Activated naive CD8-positive, alpha-beta T cell treated with anti-CD3 and anti-CD28 coated beads, Interleukin-2, amount 50 U/mL, for 16 hours (primary cell): ENCODE results near the gene CTSE.

Source experiments
- DNase-seq: peaks from one replicate; pipeline ENCODE4 v3.0.0-alpha.2; 2020; ENCODE audit warnings: low read depth, low spot score

Gene CTSE

DNA sequence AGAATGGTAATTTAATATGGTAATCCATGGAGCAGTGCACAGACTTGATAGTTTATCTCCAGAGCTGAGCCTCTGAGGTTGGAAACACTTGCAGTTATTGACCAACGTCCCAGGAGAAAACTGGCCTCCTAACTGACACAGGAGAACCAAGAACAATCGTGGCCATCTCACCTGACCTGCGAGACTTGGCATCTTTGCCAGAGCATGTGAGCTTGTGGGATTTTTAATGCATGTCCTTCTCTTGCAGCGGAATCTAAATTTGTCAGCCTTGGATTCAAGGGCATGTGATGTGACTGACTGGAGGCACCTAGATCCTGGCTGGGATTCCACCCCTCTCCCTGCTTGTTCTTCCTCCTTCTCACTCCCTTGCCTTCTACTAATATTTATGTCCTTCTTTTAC lies 52.6 kb downstream of the CTSE start:
- DNase-seq, result no peak

DNA sequence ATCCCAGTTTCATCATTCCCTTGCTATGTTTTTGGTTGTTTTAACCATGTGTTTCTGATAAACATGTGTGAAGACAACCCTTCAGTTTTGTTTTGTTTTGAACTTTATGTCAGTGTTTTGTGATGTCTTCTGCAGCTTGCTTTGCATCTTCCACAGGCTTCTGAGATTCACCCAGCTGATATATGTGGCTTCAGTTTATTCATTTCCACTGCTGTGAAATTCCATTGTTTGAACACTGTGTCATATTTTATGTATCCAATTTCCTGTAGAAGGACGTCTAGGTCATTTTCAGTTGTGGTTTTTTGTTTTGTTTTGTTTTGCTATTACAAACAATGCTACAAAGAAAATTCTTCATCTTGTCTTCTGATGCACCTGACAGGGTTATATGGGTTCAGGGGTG lies 53.2 kb downstream of the CTSE start:
- no peak for DNase-seq

DNA sequence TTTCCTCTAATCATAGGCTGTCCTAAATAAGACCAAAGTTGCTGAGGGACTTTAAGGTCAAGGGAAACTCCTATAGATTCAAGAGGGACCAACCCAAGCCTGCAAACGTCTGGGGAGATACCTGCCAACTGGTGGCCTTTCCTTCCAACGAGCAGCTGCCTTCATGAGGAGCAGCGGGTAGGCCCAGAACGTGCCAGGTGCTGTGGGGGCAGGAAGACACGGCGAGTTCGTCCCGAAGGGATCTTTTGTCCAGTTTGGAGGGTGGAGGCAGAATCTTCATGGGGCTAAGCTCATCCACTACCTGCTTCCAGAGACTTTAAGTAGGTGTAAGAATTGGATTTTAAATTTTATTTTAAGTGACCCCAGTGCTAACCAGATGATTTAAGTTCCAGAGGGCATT lies 54.5 kb downstream of the CTSE start:
- no peak for DNase-seq

DNA sequence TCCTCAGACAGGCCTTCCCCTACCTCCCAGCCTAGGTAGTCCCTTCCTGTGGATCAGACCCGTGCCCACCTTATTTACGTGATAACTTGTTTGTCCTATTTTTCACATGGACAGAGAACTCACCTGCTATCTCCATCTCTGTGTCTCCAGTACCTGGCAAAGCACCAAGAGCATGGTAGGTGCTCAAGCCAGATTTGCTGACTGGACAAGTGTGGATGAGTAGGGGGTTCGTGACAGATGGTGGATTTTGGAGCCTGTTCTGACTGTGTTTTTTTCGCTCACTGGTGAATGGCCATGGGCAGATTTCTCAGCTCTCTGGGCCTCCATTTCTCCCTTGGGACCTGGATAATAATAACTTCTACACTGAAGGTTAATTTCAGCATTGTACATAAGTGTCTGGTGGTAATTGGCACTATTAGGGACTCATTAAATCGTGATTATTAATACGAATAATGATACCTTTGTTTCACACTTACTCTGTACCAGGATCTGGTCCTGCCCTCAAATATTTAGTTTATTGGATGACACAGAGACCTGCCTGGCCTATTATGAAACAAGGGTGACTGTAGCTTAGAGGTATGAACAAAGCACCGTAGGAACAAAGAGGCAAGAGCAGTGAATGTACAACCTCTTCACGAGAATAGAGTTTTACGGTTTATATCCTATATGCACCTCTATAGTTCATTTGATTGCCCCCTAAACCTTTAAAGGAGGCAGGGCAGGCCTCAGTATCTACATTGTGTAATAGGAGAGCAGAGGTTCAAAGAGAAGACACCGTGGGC lies 56.0 kb downstream of the CTSE start:
- no peak for DNase-seq

DNA sequence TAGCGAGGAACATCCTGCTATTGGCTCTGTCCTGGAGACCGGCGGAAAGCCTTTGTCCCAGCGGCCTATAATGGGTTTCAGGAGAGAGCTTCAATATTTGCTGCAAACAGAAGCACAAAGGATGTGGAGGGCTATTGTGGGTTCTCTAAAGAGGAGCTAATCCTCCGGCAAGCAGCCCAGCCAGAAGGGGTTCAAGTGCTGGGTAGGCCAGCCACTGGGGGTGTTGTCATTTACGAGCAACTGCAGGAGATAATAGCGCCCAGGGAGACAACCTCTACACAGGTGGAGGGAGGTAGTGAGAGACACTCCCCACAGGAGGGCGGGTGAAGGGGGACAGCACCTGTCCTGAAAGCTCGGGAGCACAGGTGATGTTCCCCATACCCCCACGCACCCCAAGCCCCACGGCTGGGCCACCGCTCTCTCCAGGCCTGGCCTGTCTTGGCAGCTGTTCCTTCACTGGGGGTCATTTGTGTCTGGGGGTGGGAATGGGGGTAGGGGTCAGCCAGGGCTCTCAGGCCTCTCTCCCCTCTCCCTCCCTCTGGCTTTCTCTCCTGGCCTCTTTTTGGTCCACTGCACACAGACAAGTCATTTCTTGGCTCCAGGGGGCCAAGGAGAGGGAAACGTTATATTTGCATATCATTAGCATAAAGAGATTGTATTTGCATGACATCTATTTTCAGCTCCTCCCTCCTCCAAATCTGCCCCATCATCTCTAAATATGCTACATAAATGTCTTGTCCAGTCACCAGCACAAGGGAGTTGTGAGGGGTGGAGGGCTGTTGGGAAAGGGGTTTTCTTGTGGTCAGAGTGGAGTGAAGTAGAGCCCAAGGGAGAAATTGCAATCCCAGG lies 58.4 kb downstream of the CTSE start:
- DNase-seq, result no peak

DNA sequence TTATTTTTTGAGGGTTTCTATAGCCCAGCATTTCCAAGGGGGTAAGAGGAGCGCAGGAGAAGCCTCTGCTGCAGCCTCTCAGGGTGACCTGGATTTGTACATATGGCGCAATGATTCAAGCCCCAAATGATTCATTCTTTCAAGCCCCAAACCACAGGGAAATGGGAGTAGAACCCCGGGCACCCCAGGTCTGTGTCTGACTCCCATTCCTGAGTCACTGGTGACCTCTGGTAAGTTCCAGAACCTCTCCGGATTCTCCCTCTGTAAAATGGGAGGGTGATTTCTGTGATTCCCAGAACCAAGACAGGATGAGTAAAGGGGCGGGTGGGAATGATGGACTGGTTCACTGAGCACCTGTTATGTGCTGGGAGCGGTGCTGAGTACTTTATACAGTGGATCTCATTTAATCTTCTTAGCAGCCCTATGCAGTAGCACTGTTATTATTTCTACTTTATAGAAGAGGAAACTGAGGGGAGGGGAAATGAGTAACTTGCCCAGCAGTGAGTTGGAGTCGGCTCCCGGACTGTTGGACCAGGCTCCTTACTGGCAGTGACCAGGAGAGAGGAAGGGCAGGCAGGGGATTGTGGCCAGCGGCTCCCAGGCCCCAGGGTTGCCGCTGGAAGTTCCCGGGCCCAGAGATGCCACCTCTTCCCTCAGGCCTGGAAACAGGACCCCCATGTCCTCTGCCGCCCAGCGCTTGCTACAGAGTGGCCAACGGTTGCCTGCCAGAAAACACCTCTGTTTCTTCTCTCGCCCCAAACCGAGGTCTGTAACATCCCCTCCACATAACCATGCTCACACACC lies 60.1 kb downstream of the CTSE start:
- DNase-seq, result no peak

DNA sequence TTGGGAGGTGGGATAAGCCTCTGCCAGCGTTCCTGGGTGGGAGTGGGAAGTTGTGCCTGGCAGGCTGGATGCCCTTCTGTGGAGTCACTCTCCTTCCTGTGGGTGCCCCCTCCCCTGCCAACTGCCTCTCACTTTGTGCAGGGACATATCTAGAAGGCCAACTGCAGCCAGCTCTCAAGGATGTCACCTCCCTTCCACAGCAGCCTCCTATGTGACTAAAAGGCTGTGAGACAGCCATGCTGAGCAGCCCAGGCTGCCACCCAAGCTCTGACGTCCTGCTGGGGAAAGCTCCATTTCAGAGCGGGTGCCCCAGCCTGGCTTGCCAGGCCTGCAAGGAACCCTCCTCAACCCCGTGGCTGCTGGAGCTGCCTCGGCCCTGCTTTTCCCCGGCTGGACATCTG lies 60.9 kb downstream of the CTSE start:
- no peak for DNase-seq

DNA sequence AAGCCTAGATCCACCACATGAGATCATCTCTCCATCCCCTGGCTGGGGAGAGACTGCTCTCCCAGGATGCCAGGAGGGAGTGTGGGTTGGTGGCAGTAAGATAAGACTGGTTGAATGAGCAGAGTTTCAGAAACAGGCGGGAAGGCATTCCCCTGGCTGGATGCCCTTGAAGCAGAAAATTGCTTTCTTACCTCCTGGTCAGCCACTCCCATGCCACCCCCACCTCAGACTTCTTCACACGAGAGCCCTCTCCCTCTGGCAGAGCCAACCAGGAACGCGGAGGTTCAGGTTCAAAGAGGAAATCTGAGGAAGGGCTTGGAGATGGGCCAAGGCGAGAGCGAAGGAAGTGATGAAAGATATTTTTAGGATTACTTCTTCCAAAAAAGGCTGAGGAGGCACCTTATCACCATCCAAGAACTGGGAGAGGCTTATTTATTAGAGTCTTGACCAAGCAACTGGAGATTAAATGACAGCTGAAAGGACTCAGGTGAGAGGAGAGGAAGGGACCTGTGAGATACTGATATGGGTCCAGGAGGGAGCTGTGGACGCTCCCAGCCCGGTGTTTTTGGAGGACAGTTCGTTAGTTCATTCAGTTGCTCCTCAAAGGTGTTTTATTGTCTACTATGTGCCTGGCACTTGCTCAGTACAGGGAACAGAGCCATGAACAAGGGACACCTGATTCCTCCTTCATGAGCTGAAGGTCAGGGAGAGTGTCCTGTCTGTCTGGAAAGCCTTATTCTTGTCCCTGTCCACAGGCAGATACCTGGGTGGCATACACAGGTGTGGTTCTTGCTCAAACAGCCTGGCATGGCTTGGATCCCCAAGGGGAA lies 61.5 kb downstream of the CTSE start:
- no peak for DNase-seq

DNA sequence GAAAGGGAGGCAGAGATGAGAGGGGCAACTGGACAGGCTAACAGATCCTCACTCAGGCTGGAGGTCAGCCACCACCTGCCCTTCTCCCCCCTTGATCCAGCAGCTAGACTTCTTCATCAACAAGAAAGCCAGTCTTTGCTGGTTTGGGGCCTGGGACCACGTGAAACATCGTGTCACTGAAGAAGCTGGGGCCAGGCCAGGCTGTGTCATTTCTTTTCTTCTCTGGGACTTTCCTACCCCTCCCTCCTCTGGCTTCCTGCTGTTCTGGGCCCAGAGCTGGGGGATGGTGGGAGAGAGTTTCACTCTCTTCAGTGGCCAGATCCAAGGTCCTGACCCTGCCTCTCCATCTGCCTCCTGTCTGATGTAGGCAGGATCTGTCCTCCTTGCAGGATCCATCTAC lies 62.3 kb downstream of the CTSE start:
- no peak for DNase-seq

DNA sequence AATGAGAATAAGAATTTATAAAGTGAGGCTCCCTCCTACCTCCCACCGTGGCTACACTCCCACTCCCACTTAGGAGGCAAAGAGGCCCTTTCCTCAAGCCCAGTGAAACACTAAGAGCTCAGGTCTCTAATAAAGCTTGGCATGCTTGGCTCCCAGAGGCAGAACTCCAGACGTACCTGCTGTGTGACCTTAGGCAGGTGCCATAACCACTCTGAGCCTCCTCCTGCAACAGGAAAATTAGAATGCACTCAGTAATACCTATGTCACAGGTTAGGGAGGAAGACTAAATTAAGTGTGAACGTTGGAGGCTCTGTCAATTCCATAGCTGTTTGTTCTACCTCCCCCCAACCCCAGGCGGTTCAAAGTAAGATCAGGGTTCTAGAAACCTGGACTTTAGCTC lies 63.9 kb downstream of the CTSE start:
- no peak for DNase-seq
